Measurements from ENCODE around the gene RAB43. TPM values are rescaled to one million over a fixed set of nuclear protein-coding genes. Genes with fewer than 3 reads are reported as not detected.

Gene RAB43
- total RNA-seq, 4 donors from 2014 or later, result 7.5 to 18.4 (median 17.6) TPM

DNA sequence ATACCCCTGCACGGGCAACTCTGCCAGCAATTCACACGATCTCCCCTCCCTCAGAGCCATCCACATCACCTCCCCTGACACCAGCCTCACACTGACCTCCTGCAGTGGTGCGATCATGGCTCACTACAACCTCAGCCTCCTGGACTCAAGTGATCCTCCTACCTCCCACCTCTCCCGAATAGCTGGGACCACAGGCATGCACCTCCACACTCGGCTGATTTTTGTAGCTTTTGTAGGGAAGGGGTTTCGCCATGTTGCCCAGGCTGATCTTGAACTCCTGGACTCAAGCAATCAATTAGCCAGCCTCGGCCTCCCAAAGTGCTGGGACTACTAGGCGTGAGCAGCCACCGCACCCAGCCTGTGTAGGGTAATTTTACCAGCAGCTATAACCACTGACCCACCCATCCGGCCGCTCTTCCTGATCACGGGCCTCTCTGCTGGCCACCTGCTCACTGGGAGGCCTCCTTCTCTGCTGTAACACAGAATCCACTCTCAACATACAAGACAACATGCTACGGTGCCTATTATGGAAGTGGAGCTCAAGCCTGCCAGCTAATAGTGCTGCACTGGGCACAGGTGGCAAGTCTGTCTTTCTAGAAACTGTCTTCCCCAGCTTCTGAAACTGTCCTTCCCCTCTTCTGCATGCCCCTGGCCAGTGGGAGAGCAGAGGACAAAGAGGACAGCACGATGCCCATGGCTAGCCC lies 56.4 kb downstream of the RAB43 start:
- WGBS, result 89% methylated on average over 14 of the region's 14 CpGs
- no peak for DNase-seq (ENCODE audit: extremely low spot score)

DNA sequence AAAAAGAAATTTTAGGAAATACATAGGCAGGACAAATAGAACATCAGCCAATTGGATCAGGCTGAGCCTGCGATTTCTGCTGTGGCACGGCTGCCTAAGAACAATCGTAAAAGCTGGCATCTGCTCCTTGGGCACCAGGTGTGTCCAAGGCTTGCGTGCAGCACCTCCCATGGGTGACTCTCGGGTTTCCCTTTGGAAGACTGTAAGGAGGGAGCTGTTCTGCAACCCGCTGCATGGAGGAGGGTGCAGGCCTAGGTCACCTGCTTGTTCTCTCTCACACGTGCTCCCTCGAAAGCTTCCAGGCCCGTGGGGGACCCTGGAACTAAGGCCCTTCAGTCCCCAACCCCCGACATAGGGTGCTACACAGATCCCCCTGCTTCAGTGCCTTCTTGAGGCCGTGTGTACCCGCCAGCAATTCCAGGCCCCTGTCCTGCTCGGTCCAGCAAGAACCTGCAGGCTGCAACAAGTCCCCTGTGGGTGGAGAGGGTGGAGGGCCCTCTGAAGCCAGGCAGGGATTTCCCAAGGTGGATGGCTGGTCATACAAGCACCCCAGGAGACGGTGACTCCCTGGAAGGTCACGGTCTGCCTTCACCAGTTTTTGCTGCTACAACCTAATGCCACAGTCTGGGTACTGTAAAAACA lies 57.6 kb downstream of the RAB43 start:
- Histone ChIP-seq H3K36me3 (no peaks in the 10 kb centered on the region), H3K4me1 (peaks cover 5 to 11% (median 10%) of the 10 kb centered on the region in 4 donors), H3K4me3 (no peak overlapping the region), H3K9me3 (no peaks in the 10 kb centered on the region), H3K27me3 (no peaks in the 10 kb centered on the region), H3K27ac (replicated peaks in 1 of 4) (no peak overlapping the region)
- no peak for DNase-seq (ENCODE audit: extremely low spot score)
- WGBS, result 92% methylated on average over 9 of the region's 15 CpGs
- TF ChIP-seq POLR2AphosphoS5 (IDR thresholded peaks at IDR 0.05), result no peak
- TF ChIP-seq POLR2A (IDR thresholded peaks at IDR 0.05; ENCODE audit: low read depth), result no peak
- TF ChIP-seq EP300 (IDR thresholded peaks at IDR 0.05), result no peak
- TF ChIP-seq, protein P1, sequence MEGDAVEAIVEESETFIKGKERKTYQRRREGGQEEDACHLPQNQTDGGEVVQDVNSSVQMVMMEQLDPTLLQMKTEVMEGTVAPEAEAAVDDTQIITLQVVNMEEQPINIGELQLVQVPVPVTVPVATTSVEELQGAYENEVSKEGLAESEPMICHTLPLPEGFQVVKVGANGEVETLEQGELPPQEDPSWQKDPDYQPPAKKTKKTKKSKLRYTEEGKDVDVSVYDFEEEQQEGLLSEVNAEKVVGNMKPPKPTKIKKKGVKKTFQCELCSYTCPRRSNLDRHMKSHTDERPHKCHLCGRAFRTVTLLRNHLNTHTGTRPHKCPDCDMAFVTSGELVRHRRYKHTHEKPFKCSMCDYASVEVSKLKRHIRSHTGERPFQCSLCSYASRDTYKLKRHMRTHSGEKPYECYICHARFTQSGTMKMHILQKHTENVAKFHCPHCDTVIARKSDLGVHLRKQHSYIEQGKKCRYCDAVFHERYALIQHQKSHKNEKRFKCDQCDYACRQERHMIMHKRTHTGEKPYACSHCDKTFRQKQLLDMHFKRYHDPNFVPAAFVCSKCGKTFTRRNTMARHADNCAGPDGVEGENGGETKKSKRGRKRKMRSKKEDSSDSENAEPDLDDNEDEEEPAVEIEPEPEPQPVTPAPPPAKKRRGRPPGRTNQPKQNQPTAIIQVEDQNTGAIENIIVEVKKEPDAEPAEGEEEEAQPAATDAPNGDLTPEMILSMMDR (IDR thresholded peaks at IDR 0.05), result no peak
- intact Hi-C loops (cut with DNase I), result no loop called here

More for the DNA sequence above, 56.4 kb downstream of the RAB43 start:
- no peak overlapping the region for H3K4me3 ChIP-seq
- H3K9me3 ChIP-seq, result no peaks in the 10 kb centered on the region
- intact Hi-C loops (cut with DNase I), result no loop called here
- TF ChIP-seq, protein P1 (IDR thresholded peaks at IDR 0.05), result no peak
- TF ChIP-seq POLR2A (IDR thresholded peaks at IDR 0.05; ENCODE audit: low read depth), result no peak
- TF ChIP-seq POLR2AphosphoS5 (IDR thresholded peaks at IDR 0.05), result no peak
- TF ChIP-seq EP300 (IDR thresholded peaks at IDR 0.05), result no peak
- H3K36me3 ChIP-seq, result no peaks in the 10 kb centered on the region
- H3K27ac ChIP-seq (replicated peaks in 1 of 4), result no peak overlapping the region
- peaks cover 5 to 12% (median 11%) of the 10 kb centered on the region in 4 donors for H3K4me1 ChIP-seq
- no peaks in the 10 kb centered on the region for H3K27me3 ChIP-seq

GRCh38 chr3:129063091-129063640 lies 58.4 kb downstream of the RAB43 start:
- TF ChIP-seq POLR2A (IDR thresholded peaks at IDR 0.05; ENCODE audit: low read depth) (no peak), POLR2AphosphoS5 (IDR thresholded peaks at IDR 0.05) (no peak), EP300 (IDR thresholded peaks at IDR 0.05) (no peak)
- TF ChIP-seq, protein P1 (IDR thresholded peaks at IDR 0.05), result no peak
- whole genome bisulfite sequencing, result 94% methylated on average over 10 of the region's 10 CpGs
- H3K27ac ChIP-seq (replicated peaks in 1 of 4), result no peak overlapping the region
- no peaks in the 10 kb centered on the region for H3K27me3 ChIP-seq
- no peaks in the 10 kb centered on the region for H3K9me3 ChIP-seq
- intact Hi-C loops (cut with DNase I), result no loop called here
- H3K4me3 ChIP-seq, result no peak overlapping the region
- no peaks in the 10 kb centered on the region for H3K36me3 ChIP-seq
- DNase-seq (ENCODE audit: extremely low spot score), result no peak
- peaks cover 0 to 11% (median 10%) of the 10 kb centered on the region in 4 donors for H3K4me1 ChIP-seq

- peaks cover 0 to 11% (median 10%) of the 10 kb centered on the region in 4 donors for H3K4me1 ChIP-seq
- intact Hi-C loops (cut with DNase I), result no loop called here
- no peak for DNase-seq (ENCODE audit: extremely low spot score)
- H3K27ac ChIP-seq (replicated peaks in 1 of 4), result no peak overlapping the region
- H3K36me3 ChIP-seq, result no peaks in the 10 kb centered on the region
- no peak for TF ChIP-seq EP300 (IDR thresholded peaks at IDR 0.05)
- no peak for TF ChIP-seq POLR2AphosphoS5 (IDR thresholded peaks at IDR 0.05)
- TF ChIP-seq, protein P1 (IDR thresholded peaks at IDR 0.05), result no peak
- TF ChIP-seq POLR2A (IDR thresholded peaks at IDR 0.05; ENCODE audit: low read depth), result no peak
- no peaks in the 10 kb centered on the region for H3K27me3 ChIP-seq
- H3K4me3 ChIP-seq, result no peak overlapping the region
- no peaks in the 10 kb centered on the region for H3K9me3 ChIP-seq
- WGBS, result 86% methylated on average over 15 of the region's 32 CpGs
Measured at GRCh38 chr3:129061888-129062834, 59.4 kb downstream of the RAB43 start.
